Measurements from ENCODE around the gene FAM89B.
"Not testable (repeated sequence)": the region's sequence is repeated elsewhere in the genome, so short reads cannot be mapped to it uniquely, and the experiment has no call there.

FAM89B gene

GRCh38 chr11:65572356-65573051 is at the start of gene FAM89B:
Gene FAM89B, plus strand, starts transcription at chr11:65572538. Its CDS starts 132 bp downstream, at chr11:65572670.
- H3K4me3 ChIP-seq (ENCODE audit: low read depth, low read length): peak within 1 kb of the TSS; percentile 64
- H3K9me3 ChIP-seq (ENCODE audit: control insufficient read depth, insufficient read depth, low read length): no peaks in the 10 kb centered on the region
- H3K4me1 ChIP-seq (ENCODE audit: control insufficient read depth, insufficient read depth, low read length): peaks cover 9% of the 10 kb centered on the region
- H3K27me3 ChIP-seq (ENCODE audit: control insufficient read depth, insufficient read depth, low read length): peaks cover 27% of the 10 kb centered on the region
- no peak within 1 kb of the TSS for H3K9ac ChIP-seq (ENCODE audit: low read depth, low read length)
- peaks cover 3% of the 10 kb centered on the region for H3K36me3 ChIP-seq (ENCODE audit: control insufficient read depth, insufficient read depth, low read length)

GRCh38 chr11:65522718-65523630 is 49.4 kb upstream of the FAM89B start:
- not testable (repeated sequence) for H3K27me3 ChIP-seq (ENCODE audit: control insufficient read depth, insufficient read depth, low read length); H3K4me3 ChIP-seq (ENCODE audit: low read depth, low read length); H3K36me3 ChIP-seq (ENCODE audit: control insufficient read depth, insufficient read depth, low read length); H3K9ac ChIP-seq (ENCODE audit: low read depth, low read length); H3K4me1 ChIP-seq (ENCODE audit: control insufficient read depth, insufficient read depth, low read length); H3K9me3 ChIP-seq (ENCODE audit: control insufficient read depth, insufficient read depth, low read length)

- H3K9me3 ChIP-seq (ENCODE audit: control insufficient read depth, insufficient read depth, low read length); H3K4me3 ChIP-seq (ENCODE audit: low read depth, low read length); H3K9ac ChIP-seq (ENCODE audit: low read depth, low read length); H3K4me1 ChIP-seq (ENCODE audit: control insufficient read depth, insufficient read depth, low read length); H3K36me3 ChIP-seq (ENCODE audit: control insufficient read depth, insufficient read depth, low read length); H3K27me3 ChIP-seq (ENCODE audit: control insufficient read depth, insufficient read depth, low read length): not testable (repeated sequence)
Observed at GRCh38 chr11:65523631-65523968, 48.7 kb upstream of the FAM89B start.

GRCh38 chr11:65524014-65524740 is 48.2 kb upstream of the FAM89B start:
- H3K9ac ChIP-seq (ENCODE audit: low read depth, low read length): no peak overlapping the region
- peak overlapping the region; percentile 33 for H3K4me3 ChIP-seq (ENCODE audit: low read depth, low read length)
- peaks cover 8% of the 10 kb centered on the region for H3K36me3 ChIP-seq (ENCODE audit: control insufficient read depth, insufficient read depth, low read length)
- H3K9me3 ChIP-seq (ENCODE audit: control insufficient read depth, insufficient read depth, low read length): no peaks in the 10 kb centered on the region
- H3K4me1 ChIP-seq (ENCODE audit: control insufficient read depth, insufficient read depth, low read length): peaks cover 7% of the 10 kb centered on the region
- H3K27me3 ChIP-seq (ENCODE audit: control insufficient read depth, insufficient read depth, low read length): peaks cover 8% of the 10 kb centered on the region

GRCh38 chr11:65524741-65525545 is 47.4 kb upstream of the FAM89B start, which contains the start of gene SCYL1:
Gene SCYL1, plus strand, starts transcription at chr11:65525083. Its CDS starts 71 bp downstream, at chr11:65525154.
- peak within 1 kb of the TSS; percentile 91 for H3K9ac ChIP-seq (ENCODE audit: low read depth, low read length)
- peaks cover 7% of the 10 kb centered on the region for H3K4me1 ChIP-seq (ENCODE audit: control insufficient read depth, insufficient read depth, low read length)
- H3K27me3 ChIP-seq (ENCODE audit: control insufficient read depth, insufficient read depth, low read length): peaks cover 8% of the 10 kb centered on the region
- peak within 1 kb of the TSS; percentile 88 for H3K4me3 ChIP-seq (ENCODE audit: low read depth, low read length)
- H3K36me3 ChIP-seq (ENCODE audit: control insufficient read depth, insufficient read depth, low read length): peaks cover 8% of the 10 kb centered on the region
- H3K9me3 ChIP-seq (ENCODE audit: control insufficient read depth, insufficient read depth, low read length): no peaks in the 10 kb centered on the region

- H3K4me1 ChIP-seq (ENCODE audit: control insufficient read depth, insufficient read depth, low read length): peaks cover 7% of the 10 kb centered on the region
- H3K4me3 ChIP-seq (ENCODE audit: low read depth, low read length): peak overlapping the region; percentile 88
- peaks cover 8% of the 10 kb centered on the region for H3K27me3 ChIP-seq (ENCODE audit: control insufficient read depth, insufficient read depth, low read length)
Observed at GRCh38 chr11:65525546-65526480, 46.5 kb upstream of the FAM89B start.

GRCh38 chr11:65526744-65527143 is 45.6 kb upstream of the FAM89B start:
- no peak overlapping the region for H3K9ac ChIP-seq (ENCODE audit: low read depth, low read length)
- peaks cover 19% of the 10 kb centered on the region for H3K36me3 ChIP-seq (ENCODE audit: control insufficient read depth, insufficient read depth, low read length)
- peaks cover 8% of the 10 kb centered on the region for H3K27me3 ChIP-seq (ENCODE audit: control insufficient read depth, insufficient read depth, low read length)
- H3K9me3 ChIP-seq (ENCODE audit: control insufficient read depth, insufficient read depth, low read length): no peaks in the 10 kb centered on the region
- H3K4me3 ChIP-seq (ENCODE audit: low read depth, low read length): no peak overlapping the region
- peaks cover 7% of the 10 kb centered on the region for H3K4me1 ChIP-seq (ENCODE audit: control insufficient read depth, insufficient read depth, low read length)

More at GRCh38 chr11:65525546-65526480, 46.5 kb upstream of the FAM89B start:
- Histone ChIP-seq H3K9me3 (ENCODE audit: control insufficient read depth, insufficient read depth, low read length) (no peaks in the 10 kb centered on the region), H3K9ac (ENCODE audit: low read depth, low read length) (peak overlapping the region; percentile 91), H3K36me3 (ENCODE audit: control insufficient read depth, insufficient read depth, low read length) (peaks cover 12% of the 10 kb centered on the region)

GRCh38 chr11:65528819-65529350 is 43.5 kb upstream of the FAM89B start:
- Histone ChIP-seq H3K9ac (ENCODE audit: low read depth, low read length) (no peak overlapping the region), H3K27me3 (ENCODE audit: control insufficient read depth, insufficient read depth, low read length) (peaks cover 5% of the 10 kb centered on the region), H3K9me3 (ENCODE audit: control insufficient read depth, insufficient read depth, low read length) (no peaks in the 10 kb centered on the region), H3K4me1 (ENCODE audit: control insufficient read depth, insufficient read depth, low read length) (peaks cover 4% of the 10 kb centered on the region), H3K36me3 (ENCODE audit: control insufficient read depth, insufficient read depth, low read length) (peaks cover 27% of the 10 kb centered on the region), H3K4me3 (ENCODE audit: low read depth, low read length) (no peak overlapping the region)

GRCh38 chr11:65529475-65530156 is 42.7 kb upstream of the FAM89B start:
- no peak overlapping the region for H3K9ac ChIP-seq (ENCODE audit: low read depth, low read length)
- H3K36me3 ChIP-seq (ENCODE audit: control insufficient read depth, insufficient read depth, low read length): peaks cover 27% of the 10 kb centered on the region
- no peaks in the 10 kb centered on the region for H3K4me1 ChIP-seq (ENCODE audit: control insufficient read depth, insufficient read depth, low read length)
- no peaks in the 10 kb centered on the region for H3K9me3 ChIP-seq (ENCODE audit: control insufficient read depth, insufficient read depth, low read length)
- no peak overlapping the region for H3K4me3 ChIP-seq (ENCODE audit: low read depth, low read length)
- H3K27me3 ChIP-seq (ENCODE audit: control insufficient read depth, insufficient read depth, low read length): no peaks in the 10 kb centered on the region

- Histone ChIP-seq H3K4me1 (ENCODE audit: control insufficient read depth, insufficient read depth, low read length) (no peaks in the 10 kb centered on the region), H3K9me3 (ENCODE audit: control insufficient read depth, insufficient read depth, low read length) (no peaks in the 10 kb centered on the region), H3K27me3 (ENCODE audit: control insufficient read depth, insufficient read depth, low read length) (no peaks in the 10 kb centered on the region), H3K4me3 (ENCODE audit: low read depth, low read length) (no peak overlapping the region), H3K9ac (ENCODE audit: low read depth, low read length) (no peak overlapping the region), H3K36me3 (ENCODE audit: control insufficient read depth, insufficient read depth, low read length) (peaks cover 30% of the 10 kb centered on the region)
Observed at GRCh38 chr11:65530157-65530496, 42.2 kb upstream of the FAM89B start.

All from iPS-15b (cell line).